HG03135 (cell line): ENCODE measurements around the gene MED12L.

Source experiments
- ATAC-seq: cut with Tn5 transposase; IDR thresholded peaks from one replicate; pipeline ENCODE4 v1.9.1; 2021; ENCODE audit warnings: mild to moderate bottlenecking, moderate library complexity; ENCODE audit not compliant: unreplicated experiment

The MED12L gene

GRCh38 chr3:151398895-151399294 is 313.4 kb downstream of the MED12L start:
- ATAC-seq: peak; percentile 68

GRCh38 chr3:151400341-151400740 is 314.9 kb downstream of the MED12L start:
- ATAC-seq: no peak

GRCh38 chr3:151402349-151402748 is 316.9 kb downstream of the MED12L start:
- ATAC-seq: no peak

GRCh38 chr3:151403246-151403645 is 317.8 kb downstream of the MED12L start:
- ATAC-seq: no peak

- no peak for ATAC-seq
These were observed 318.9 kb downstream of the MED12L start for GRCh38 chr3:151404316-151404715.

- no peak for ATAC-seq
These were observed 322.5 kb downstream of the MED12L start for GRCh38 chr3:151407928-151408327.

- no peak for ATAC-seq
These were observed 325.6 kb downstream of the MED12L start for GRCh38 chr3:151410891-151411559.

GRCh38 chr3:151412989-151413388 is 327.5 kb downstream of the MED12L start:
- no peak for ATAC-seq

- no peak for ATAC-seq
These were observed 329.8 kb downstream of the MED12L start for GRCh38 chr3:151415289-151415688.

GRCh38 chr3:151419806-151420205 is 334.3 kb downstream of the MED12L start:
- ATAC-seq: no peak

- ATAC-seq: peak; percentile 66
These were observed 336.5 kb downstream of the MED12L start for GRCh38 chr3:151421938-151422337.

GRCh38 chr3:151423091-151423490 is 337.6 kb downstream of the MED12L start:
- no peak for ATAC-seq

- ATAC-seq: peak; percentile 33
These were observed 340.3 kb downstream of the MED12L start for GRCh38 chr3:151425627-151426340.

GRCh38 chr3:151426341-151426657 is 340.8 kb downstream of the MED12L start:
- ATAC-seq: peak; percentile 70

GRCh38 chr3:151428386-151428785 is 342.9 kb downstream of the MED12L start:
- ATAC-seq: no peak

- ATAC-seq: no peak
These were observed 345.5 kb downstream of the MED12L start for GRCh38 chr3:151430821-151431484.

GRCh38 chr3:151431940-151432339 is 346.5 kb downstream of the MED12L start:
- ATAC-seq: no peak

- ATAC-seq: no peak
These were observed 347.3 kb downstream of the MED12L start for GRCh38 chr3:151432616-151433372.

GRCh38 chr3:151434151-151434890 is 348.9 kb downstream of the MED12L start:
- ATAC-seq: no peak

- no peak for ATAC-seq
These were observed 351.4 kb downstream of the MED12L start for GRCh38 chr3:151436675-151437446.
